Mesendoderm (in vitro differentiated cells): ENCODE measurements around the gene RFT1. TPM values are rescaled to one million over a fixed set of nuclear protein-coding genes. Genes with fewer than 3 reads are reported as not detected.

Experiments used
- DNase-seq: peaks from one replicate; pipeline ENCODE4 v3.0.0; 2013
- H2AK5ac ChIP-seq: 2 replicates; pipeline ENCODE4 v1.6.1; 2013; ENCODE audit warnings: low read length, inconsistent platforms
- H2BK120ac ChIP-seq: 2 replicates; pipeline ENCODE4 v1.6.1; 2013; ENCODE audit warnings: low read depth, mild to moderate bottlenecking, low read length, moderate library complexity, mixed read lengths
- H2BK15ac ChIP-seq: replicated peaks from 2 replicates; pipeline ENCODE4 v1.6.1; 2013; ENCODE audit warnings: low read depth, mild to moderate bottlenecking, moderate library complexity
- H2BK5ac ChIP-seq: 2 replicates; pipeline ENCODE4 v1.6.1; 2013; ENCODE audit warnings: low read length, inconsistent platforms
- H3K18ac ChIP-seq: 2 replicates; pipeline ENCODE4 v1.6.1; 2013; ENCODE audit warnings: mild to moderate bottlenecking, low read length, mixed read lengths
- H3K23ac ChIP-seq: one replicate; pipeline ENCODE4 v1.6.1; 2013; ENCODE audit warnings: low read length
- H3K27ac ChIP-seq: 2 replicates; pipeline ENCODE4 v1.5.1; 2013; ENCODE audit warnings: low read depth, mild to moderate bottlenecking, inconsistent platforms, low read length, moderate library complexity
- H3K27me3 ChIP-seq: 2 replicates; pipeline ENCODE4 v1.6.1; 2013; ENCODE audit warnings: low read length, control low read depth, mild to moderate bottlenecking, inconsistent platforms; ENCODE audit not compliant: insufficient read depth, poor library complexity
- H3K36me3 ChIP-seq: 2 replicates; pipeline ENCODE4 v1.6.1; 2013; ENCODE audit warnings: low read length, inconsistent platforms; ENCODE audit not compliant: control insufficient read depth, insufficient read depth
- H3K4ac ChIP-seq: one replicate; pipeline ENCODE4 v1.6.1; 2013; ENCODE audit warnings: low read depth, mild to moderate bottlenecking, low read length, moderate library complexity
- H3K4me1 ChIP-seq: 2 replicates; pipeline ENCODE4 v1.6.1; 2013; ENCODE audit warnings: low read depth, low read length, inconsistent platforms; ENCODE audit not compliant: control insufficient read depth
- H3K4me2 ChIP-seq: 2 replicates; pipeline ENCODE4 v1.6.1; 2013; ENCODE audit warnings: low read length
- H3K4me3 ChIP-seq: 2 replicates; pipeline ENCODE4 v1.5.1; 2013; ENCODE audit warnings: mild to moderate bottlenecking, low read length
- H3K56ac ChIP-seq: one replicate; pipeline ENCODE4 v1.6.1; 2013; ENCODE audit warnings: low read length
- H3K79me1 ChIP-seq: 2 replicates; pipeline ENCODE4 v1.6.1; 2013; ENCODE audit warnings: low read length, inconsistent platforms
- H3K79me2 ChIP-seq: 2 replicates; pipeline ENCODE4 v1.6.1; 2013; ENCODE audit warnings: mild to moderate bottlenecking, low read length; ENCODE audit not compliant: control insufficient read depth, insufficient read depth
- H3K9ac ChIP-seq: 2 replicates; pipeline ENCODE4 v1.6.1; 2013; ENCODE audit warnings: low read length, inconsistent platforms
- H4K5ac ChIP-seq: one replicate; pipeline ENCODE4 v1.6.1; 2013; ENCODE audit warnings: low read length
- H4K8ac ChIP-seq: one replicate; pipeline ENCODE4 v1.6.1; 2013; ENCODE audit warnings: low read depth, mild to moderate bottlenecking, control low read depth, low read length, moderate library complexity
- WGBS: extraction: QIAGEN DNeasy Blood & Tissue Kit; methylation state at CpG from one replicate; pipeline ENCODE4 v1.1.7; 2013; ENCODE audit warnings: low lambda C conversion rate, missing lambda C conversion rate; ENCODE audit not compliant: insufficient coverage; ENCODE audit errors: extremely low coverage; 5-methylcytosine and 5-hydroxymethylcytosine counted together
- polyA plus RNA-seq, 2 experiments: library from polyadenylated mRNA; stranded (reverse); fragments of 200-250 nt; gene quantifications; one replicate each; pipeline ENCODE4 v1.2.3, GENCODE V29; 2013

RFT1 gene, protein sequence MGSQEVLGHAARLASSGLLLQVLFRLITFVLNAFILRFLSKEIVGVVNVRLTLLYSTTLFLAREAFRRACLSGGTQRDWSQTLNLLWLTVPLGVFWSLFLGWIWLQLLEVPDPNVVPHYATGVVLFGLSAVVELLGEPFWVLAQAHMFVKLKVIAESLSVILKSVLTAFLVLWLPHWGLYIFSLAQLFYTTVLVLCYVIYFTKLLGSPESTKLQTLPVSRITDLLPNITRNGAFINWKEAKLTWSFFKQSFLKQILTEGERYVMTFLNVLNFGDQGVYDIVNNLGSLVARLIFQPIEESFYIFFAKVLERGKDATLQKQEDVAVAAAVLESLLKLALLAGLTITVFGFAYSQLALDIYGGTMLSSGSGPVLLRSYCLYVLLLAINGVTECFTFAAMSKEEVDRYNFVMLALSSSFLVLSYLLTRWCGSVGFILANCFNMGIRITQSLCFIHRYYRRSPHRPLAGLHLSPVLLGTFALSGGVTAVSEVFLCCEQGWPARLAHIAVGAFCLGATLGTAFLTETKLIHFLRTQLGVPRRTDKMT
- 12.3 TPM for polyA plus RNA-seq (2013, experiment 1 of 2)
- polyA plus RNA-seq (2013, experiment 2 of 2): 12.4 TPM

DNA sequence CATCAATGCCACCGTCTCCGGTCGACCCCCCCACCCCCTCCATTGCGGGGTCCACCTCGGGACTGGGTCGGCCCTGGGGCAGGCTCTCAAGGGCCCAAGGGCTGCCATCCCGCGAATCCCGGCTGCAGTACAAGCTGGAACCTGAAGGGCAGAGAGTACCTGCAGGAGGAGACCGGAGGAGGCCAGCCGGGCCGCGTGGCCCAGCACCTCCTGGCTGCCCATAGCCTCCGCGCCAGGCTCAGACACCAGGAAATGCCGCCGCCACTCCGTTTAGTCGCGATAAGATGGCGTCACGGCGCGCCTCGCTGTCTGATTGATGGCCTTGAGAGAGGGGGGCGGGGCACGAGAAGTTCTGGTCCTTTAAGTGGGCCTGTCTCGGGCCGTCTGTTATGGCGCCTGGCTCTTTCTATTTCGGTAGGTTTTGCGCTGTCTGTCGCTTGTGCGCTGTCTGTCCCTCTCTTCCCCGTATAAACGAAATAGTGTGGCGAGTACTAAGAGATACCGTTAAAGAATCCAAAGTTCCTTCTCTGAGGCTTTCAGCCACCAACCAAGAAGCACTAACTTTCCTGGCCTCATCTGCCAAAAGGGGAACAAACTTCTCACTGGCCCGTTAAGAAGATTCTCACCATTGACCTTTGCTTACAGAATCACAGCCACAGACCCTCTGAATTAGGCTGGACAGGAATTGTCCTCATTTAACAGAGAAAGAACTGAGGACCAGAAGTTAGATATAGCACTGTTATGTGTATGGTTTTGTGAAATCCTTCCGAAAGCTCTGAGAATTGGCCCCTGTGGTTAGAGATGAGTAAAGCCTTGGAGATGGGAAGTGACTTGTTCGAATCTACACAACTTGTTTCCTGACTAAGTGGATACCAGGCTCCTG is at the start of gene RFT1:
TSS of gene RFT1 (minus strand) at position 257 of the 883 bp plus-strand sequence. CDS start at position 222, 35 bp downstream.
- Histone ChIP-seq H3K4ac (peak within 1 kb of the TSS; percentile 95), H3K4me2 (peak within 1 kb of the TSS; percentile 92), H3K27me3 (no peaks in the 10 kb centered on the region), H4K5ac (peak within 1 kb of the TSS; percentile 94), H3K27ac (no peak within 1 kb of the TSS), H3K9ac (peak within 1 kb of the TSS; percentile 83), H3K4me3 (peak within 1 kb of the TSS; percentile 86), H2BK15ac (no peak within 1 kb of the TSS), H3K79me1 (peaks cover 11% of the 10 kb centered on the region), H3K23ac (no peak within 1 kb of the TSS), H3K79me2 (peaks cover 10% of the 10 kb centered on the region), H3K18ac (peak within 1 kb of the TSS; percentile 72), H2BK120ac (peak within 1 kb of the TSS; percentile 31), H3K56ac (peak within 1 kb of the TSS; percentile 96), H3K4me1 (peaks cover 10% of the 10 kb centered on the region), H2BK5ac (no peak within 1 kb of the TSS), H2AK5ac (peak within 1 kb of the TSS; percentile 75), H3K36me3 (no peaks in the 10 kb centered on the region), H4K8ac (peak within 1 kb of the TSS; percentile 7)
- WGBS: no CpG with 5 or more reads among the region's 41 CpGs
- peak; percentile 98 for DNase-seq

DNA sequence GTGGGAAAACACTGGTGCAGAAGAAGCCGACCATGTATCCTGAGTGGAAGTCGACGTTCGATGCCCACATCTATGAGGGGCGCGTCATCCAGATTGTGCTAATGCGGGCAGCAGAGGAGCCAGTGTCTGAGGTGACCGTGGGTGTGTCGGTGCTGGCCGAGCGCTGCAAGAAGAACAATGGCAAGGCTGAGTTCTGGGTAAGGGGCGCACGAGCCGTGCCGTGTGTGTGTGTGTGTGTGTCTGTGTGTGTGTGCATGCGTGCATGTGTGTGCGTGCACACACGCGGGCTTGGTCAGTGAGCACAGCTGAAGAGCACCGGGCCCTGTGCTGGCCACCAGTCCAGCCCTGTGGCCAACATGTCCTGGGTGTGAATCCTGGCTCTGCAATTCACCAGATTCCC is 49.3 kb upstream of the RFT1 start:
- no peak overlapping the region for H3K4ac ChIP-seq
- peaks cover 4% of the 10 kb centered on the region for H3K36me3 ChIP-seq

DNA sequence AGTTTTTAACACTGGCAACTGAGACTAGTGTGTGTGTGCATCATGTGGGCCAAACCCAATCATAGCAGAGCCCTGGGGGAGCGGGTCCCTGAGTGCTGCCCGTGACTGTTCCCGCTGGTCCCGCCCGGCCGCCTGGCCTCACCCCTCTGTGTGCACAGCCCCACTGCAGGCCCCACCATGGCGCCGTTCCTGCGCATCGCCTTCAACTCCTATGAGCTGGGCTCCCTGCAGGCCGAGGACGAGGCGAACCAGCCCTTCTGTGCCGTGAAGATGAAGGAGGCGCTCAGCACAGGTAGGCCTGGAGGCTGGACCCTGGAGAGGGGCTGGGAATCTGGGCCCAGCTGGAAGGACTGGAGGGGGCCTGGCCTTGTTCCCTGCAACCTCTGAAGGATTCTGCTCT is 48.0 kb upstream of the RFT1 start:
- no peak overlapping the region for H2BK5ac ChIP-seq
- peaks cover under 1% of the 10 kb centered on the region for H3K36me3 ChIP-seq
- H3K27ac ChIP-seq: no peak overlapping the region
- H3K4me1 ChIP-seq: no peaks in the 10 kb centered on the region
- no peak overlapping the region for H2BK120ac ChIP-seq
- no peak overlapping the region for H3K4ac ChIP-seq
- H3K4me3 ChIP-seq: no peak overlapping the region
- H3K56ac ChIP-seq: no peak overlapping the region
- no peaks in the 10 kb centered on the region for H3K27me3 ChIP-seq
- H3K23ac ChIP-seq: no peak overlapping the region
- no peak overlapping the region for H4K8ac ChIP-seq
- H3K18ac ChIP-seq: no peak overlapping the region
- no peak overlapping the region for H4K5ac ChIP-seq
- H2BK15ac ChIP-seq: no peak overlapping the region
- no peak overlapping the region for H3K9ac ChIP-seq
- H3K4me2 ChIP-seq: no peak overlapping the region
- H3K79me1 ChIP-seq: no peaks in the 10 kb centered on the region
- no peak for DNase-seq
- no peak overlapping the region for H2AK5ac ChIP-seq
- H3K79me2 ChIP-seq: no peaks in the 10 kb centered on the region
- WGBS: no CpG with 5 or more reads among the region's 15 CpGs

More for the DNA sequence above, 49.3 kb upstream of the RFT1 start:
- Histone ChIP-seq H2BK120ac (no peak overlapping the region), H3K27ac (no peak overlapping the region), H2BK5ac (no peak overlapping the region), H3K79me2 (no peaks in the 10 kb centered on the region), H3K79me1 (no peaks in the 10 kb centered on the region), H3K4me1 (no peaks in the 10 kb centered on the region), H3K23ac (no peak overlapping the region), H3K4me2 (no peak overlapping the region), H3K4me3 (no peak overlapping the region), H2BK15ac (no peak overlapping the region), H4K5ac (no peak overlapping the region), H3K18ac (no peak overlapping the region), H3K9ac (no peak overlapping the region), H3K27me3 (no peaks in the 10 kb centered on the region), H2AK5ac (no peak overlapping the region), H4K8ac (no peak overlapping the region), H3K56ac (no peak overlapping the region)
- no CpG with 5 or more reads among the region's 20 CpGs for whole genome bisulfite sequencing
- no peak for DNase-seq

DNA sequence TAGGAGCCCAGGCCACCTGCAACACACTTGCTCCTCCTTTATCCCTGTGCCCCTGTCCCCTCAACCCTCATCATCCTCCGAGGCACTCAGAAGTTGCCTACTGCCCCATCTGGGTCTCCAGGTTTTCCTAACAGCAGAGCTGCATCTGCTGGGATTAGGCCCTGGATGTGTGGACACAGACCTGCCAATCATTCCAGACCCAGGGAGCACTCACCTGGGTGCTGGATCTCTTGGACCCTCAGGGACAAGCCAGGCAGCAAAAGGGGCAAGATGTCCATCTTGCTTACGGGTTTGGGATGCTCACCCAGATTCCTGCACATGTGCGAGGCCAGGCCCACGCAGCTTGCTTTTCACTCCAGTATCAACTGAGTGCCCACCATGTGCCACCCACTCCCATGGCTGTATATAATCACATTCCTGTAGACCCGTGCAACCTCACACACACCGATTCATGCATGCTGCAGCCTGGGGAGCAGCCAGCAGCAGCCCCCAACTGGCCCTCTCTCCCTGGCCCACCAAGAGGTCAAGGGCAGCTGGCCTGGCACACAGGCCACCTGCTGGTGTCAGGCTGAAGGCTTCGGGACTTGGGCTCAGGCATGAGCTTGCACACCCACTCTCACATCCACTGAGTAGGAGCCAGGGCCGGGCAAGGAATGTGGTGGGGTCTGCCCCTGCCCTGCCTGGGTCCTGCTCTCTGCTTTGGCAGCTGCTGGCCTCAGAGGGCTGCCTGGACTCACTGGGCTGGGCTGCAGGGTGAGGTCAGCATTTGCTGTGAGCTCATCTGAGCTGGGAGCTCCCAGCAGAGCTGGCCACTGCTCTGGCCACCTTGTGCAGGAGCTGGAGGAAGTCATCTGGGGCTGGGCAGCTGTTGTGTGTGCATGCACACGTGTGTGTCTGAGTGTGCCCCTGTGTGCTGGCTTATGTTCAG is 45.6 kb upstream of the RFT1 start:
- no peak for DNase-seq

More for the DNA sequence above, 45.6 kb upstream of the RFT1 start:
- Histone ChIP-seq H3K56ac (peak overlapping the region; percentile 27), H3K79me2 (no peaks in the 10 kb centered on the region), H2AK5ac (no peak overlapping the region), H3K9ac (no peak overlapping the region), H2BK120ac (no peak overlapping the region), H3K4me3 (no peak overlapping the region), H3K79me1 (peaks cover 9% of the 10 kb centered on the region), H3K4ac (no peak overlapping the region), H3K4me2 (no peak overlapping the region), H3K36me3 (no peaks in the 10 kb centered on the region), H2BK5ac (no peak overlapping the region), H4K5ac (no peak overlapping the region), H3K18ac (no peak overlapping the region), H4K8ac (no peak overlapping the region), H3K27ac (no peak overlapping the region), H2BK15ac (no peak overlapping the region), H3K4me1 (peaks cover 11% of the 10 kb centered on the region), H3K23ac (no peak overlapping the region), H3K27me3 (no peaks in the 10 kb centered on the region)
- WGBS: no CpG with 5 or more reads among the region's 9 CpGs
